HCT116 (cell line): Measurements from ENCODE around the gene TBPL1. TPM values are rescaled to one million over a fixed set of nuclear protein-coding genes. Genes with fewer than 3 reads are reported as not detected.

Experiments used
- ATAC-seq: fragments of 200-7000 bp; cut with Tn5 transposase; 2 replicates; pipeline ENCODE4 v1.9.1; 2020; ENCODE audit warnings: mild to moderate bottlenecking, moderate library complexity
- BruUV-seq: library from RNA; stranded (reverse); fragments of 400-500 nt; replicated peaks from 2 replicates; lab custom pipeline; 2021; lab: Mats Ljungman, UMichigan
- CTCF ChIA-PET: fragments of 300-600 bp; sonication (Branson Sonifier 250); formaldehyde crosslinking; loops from one replicate; lab custom pipeline; 2021; ENCODE audit warnings: antibody characterized with exemption; lab: Charles Lee
- POLR2A ChIA-PET: fragments of 300-600, 350-600 bp; sonication (Branson Sonifier 250); formaldehyde crosslinking; loops from one replicate; lab custom pipeline; 2021; ENCODE audit warnings: antibody characterized with exemption; lab: Charles Lee
- RAD21 ChIA-PET, 2 experiments: fragments of 300-600 bp; sonication (Branson Sonifier 250); formaldehyde crosslinking; loops; one replicate each; lab custom pipeline; 2023; ENCODE audit warnings: low total read pairs in 2 of 2; ENCODE audit not compliant: uncharacterized antibody in 2 of 2, unreplicated experiment in 2 of 2, low non-redundant PET in 1 of 2; lab: Charles Lee
- DNase-seq: peaks from one replicate; pipeline ENCODE4 v3.0.0-alpha.2; 2010; ENCODE audit warnings: low read depth, low spot score
- H2AFZ ChIP-seq: fragments of 200-600 bp; shearing (Covaris generic), sonication (generic); 2 replicates; pipeline ENCODE4 v1.6.1; 2017; ENCODE audit warnings: low read depth, mixed run types, mixed read lengths, antibody characterized with exemption, low read length; ENCODE audit not compliant: poor library complexity, severe bottlenecking
- H3K27ac ChIP-seq: 2 replicates; pipeline ENCODE4 v1.5.1; 2012; ENCODE audit warnings: low read depth, low read length
- H3K27me3 ChIP-seq: fragments of 200-600 bp; sonication (generic); 2 replicates; pipeline ENCODE4 v1.6.1; 2016; ENCODE audit warnings: mixed run types, low read length, mixed read lengths; ENCODE audit not compliant: insufficient read depth
- H3K36me3 ChIP-seq, 2 experiments: fragments of 200-500 bp in 1 of 2; fragments of 200-600 bp in 1 of 2; sonication (Bioruptor generic) in 1 of 2; sonication (generic) in 1 of 2; 2 replicates each; pipeline versions ENCODE4 v1.5.1 to v1.6.1; 2014 to 2016; ENCODE audit warnings: low read length in 2 of 2, inconsistent platforms in 1 of 2, mixed read lengths in 1 of 2, mixed run types in 1 of 2; ENCODE audit not compliant: insufficient read depth in 2 of 2, control insufficient read depth in 1 of 2
- H3K4me1 ChIP-seq, 2 experiments: fragments of 200-600 bp in 1 of 2; sonication (generic) in 1 of 2; 2 replicates each; pipeline versions ENCODE4 v1.5.1 to v1.6.1; 2012 to 2017; ENCODE audit warnings: low read length in 2 of 2, inconsistent platforms in 1 of 2, mild to moderate bottlenecking in 1 of 2, mixed read lengths in 1 of 2, mixed run types in 1 of 2, moderate library complexity in 1 of 2; ENCODE audit not compliant: insufficient read depth in 2 of 2, control insufficient read depth in 1 of 2
- H3K4me2 ChIP-seq: fragments of 200-600 bp; sonication (generic); 2 replicates; pipeline ENCODE4 v1.6.1; 2017; ENCODE audit warnings: mixed run types, low read length, mixed read lengths
- H3K4me3 ChIP-seq, 2 experiments: fragments of 200-600 bp in 1 of 2; sonication (generic) in 1 of 2; replicated peaks in 1 of 2; 2 replicates each; pipeline ENCODE4 v1.5.1; 2011 to 2016; ENCODE audit warnings: low read length in 2 of 2, control low read depth in 1 of 2, low read depth in 1 of 2, mild to moderate bottlenecking in 1 of 2, mixed read lengths in 1 of 2, mixed run types in 1 of 2
- H3K79me2 ChIP-seq: fragments of 200-600 bp; sonication (generic); 2 replicates; pipeline ENCODE4 v1.6.1; 2017; ENCODE audit warnings: mild to moderate bottlenecking, mixed run types, low read length, moderate library complexity, mixed read lengths; ENCODE audit not compliant: insufficient read depth
- H3K9ac ChIP-seq: fragments of 200-600 bp; sonication (generic); 2 replicates; pipeline ENCODE4 v1.6.1; 2016; ENCODE audit warnings: low read length, mixed read lengths
- H3K9me2 ChIP-seq: fragments of 200-600 bp; sonication (generic), shearing (Covaris generic); 2 replicates; pipeline ENCODE4 v1.6.1; 2017; ENCODE audit warnings: mixed run types, mild to moderate bottlenecking, moderate library complexity; ENCODE audit not compliant: insufficient read depth
- H3K9me3 ChIP-seq, 2 experiments: fragments of 200-500 bp in 1 of 2; fragments of 200-600 bp in 1 of 2; sonication (Bioruptor generic) in 1 of 2; sonication (generic) in 1 of 2; 2 replicates each; pipeline ENCODE4 v1.6.1; 2014 to 2017; ENCODE audit warnings: low read length in 2 of 2, mixed read lengths in 2 of 2, inconsistent platforms in 1 of 2, low read depth in 1 of 2, mild to moderate bottlenecking in 1 of 2, mixed run types in 1 of 2, moderate library complexity in 1 of 2; ENCODE audit not compliant: control insufficient read depth in 1 of 2, insufficient read depth in 1 of 2
- H4K20me1 ChIP-seq: fragments of 200-600 bp; sonication (generic), shearing (Covaris generic); 2 replicates; pipeline ENCODE4 v1.6.1; 2017; ENCODE audit warnings: mixed run types, mild to moderate bottlenecking, moderate library complexity; ENCODE audit not compliant: insufficient read depth
- ATF3 ChIP-seq: IDR thresholded peaks from 2 replicates; pipeline ENCODE4 v1.6.1; 2012
- CBX3 ChIP-seq: IDR thresholded peaks from 2 replicates; pipeline ENCODE4 v1.6.1; 2012; ENCODE audit warnings: low read depth
- CTCF ChIP-seq, 3 experiments: fragments of 200-600 bp in 1 of 3; sonication (generic) in 1 of 3; IDR thresholded peaks in 2 of 3; conservative IDR thresholded peaks in 1 of 3; 2 replicates each; pipeline ENCODE4 v1.5.1; 2012 to 2017; ENCODE audit warnings: low read depth in 2 of 3, low read length in 2 of 3, antibody characterized with exemption in 1 of 3, borderline replicate concordance in 1 of 3, control low read depth in 1 of 3, mild to moderate bottlenecking in 1 of 3, mixed read lengths in 1 of 3, mixed run types in 1 of 3, moderate library complexity in 1 of 3; ENCODE audit not compliant: insufficient read depth in 1 of 3
- JUND ChIP-seq: IDR thresholded peaks from 2 replicates; pipeline ENCODE4 v1.6.1; 2012
- POLR2AphosphoS5 ChIP-seq: IDR thresholded peaks from 2 replicates; pipeline ENCODE4 v1.6.1; 2011; ENCODE audit warnings: mild to moderate bottlenecking, low read depth, low read length, moderate library complexity
- RAD21 ChIP-seq: IDR thresholded peaks from 2 replicates; pipeline ENCODE4 v1.6.1; 2012; ENCODE audit warnings: low read depth, mild to moderate bottlenecking
- SP1 ChIP-seq: IDR thresholded peaks from 2 replicates; pipeline ENCODE4 v1.6.1; 2012; ENCODE audit warnings: low read depth
- ZNF274 ChIP-seq: fragments of 200-500 bp; sonication (Bioruptor generic); IDR thresholded peaks from 2 replicates; pipeline ENCODE4 v1.6.1; 2014; ENCODE audit warnings: mild to moderate bottlenecking, low read depth, low read length, inconsistent platforms
- intact Hi-C: fragments of 100-400 bp; cut with micrococcal nuclease; formaldehyde crosslinking; loops from 2 replicates; pipeline ENCODE4 v1.10.0; 2022
- total RNA-seq: library from RNA; stranded (reverse); gene quantifications from one replicate; pipeline ENCODE4 v1.2.1, GENCODE V29; 2021; ENCODE audit not compliant: unreplicated experiment

The TBPL1 gene
- total RNA-seq, 1 experiment from 2014 or later, result 34.9 TPM

- no peak overlapping the region for H3K4me3 ChIP-seq
- no peak overlapping the region for H3K9ac ChIP-seq
- H2AFZ ChIP-seq, result no peak overlapping the region
- RAD21 ChIA-PET, result interaction anchor here in 1 of 2 experiments (0.9 kb wide), 1 partner anchor 17 kb away, joined by 3 read pairs; no protein-coding TSS in a partner anchor
- no peaks in the 10 kb centered on the region for H3K27me3 ChIP-seq
- DNase-seq (no peak), ATAC-seq (no peak)
- POLR2A ChIA-PET, result no interaction called here
- H3K79me2 ChIP-seq, result no peaks in the 10 kb centered on the region
- H3K9me2 ChIP-seq, result no peaks in the 10 kb centered on the region; the same call in 1 of the 2 replicates
- CTCF ChIA-PET, result interaction anchor here (1.5 kb wide), 1 partner anchor 337 kb away, joined by 5 read pairs; no protein-coding TSS in a partner anchor
- H3K4me2 ChIP-seq, result no peak overlapping the region
- H3K36me3 ChIP-seq, result no peaks in the 10 kb centered on the region
- H3K27ac ChIP-seq, result no peak overlapping the region
- H3K4me1 ChIP-seq, result no peaks in the 10 kb centered on the region
- intact Hi-C loops, result no loop called here
- H4K20me1 ChIP-seq, result no peaks in the 10 kb centered on the region
- H3K9me3 ChIP-seq, result no peaks in the 10 kb centered on the region
- no peak for TF ChIP-seq POLR2AphosphoS5
- TF ChIP-seq JUND, result no peak
- no peak for TF ChIP-seq SP1
- BruUV-seq, result no TSS peak
These were observed 47.0 kb upstream of the TBPL1 start for GRCh38 chr6:133906050-133906449.

- RAD21 ChIA-PET, result interaction anchor here (0.5 to 2.9 kb wide), 5 partner anchors 79 to 348 kb away, joined by 4 to 30 read pairs (median 10); no protein-coding TSS in a partner anchor
- intact Hi-C loops, result loop anchor here (1.0 to 10.0 kb wide), 6 partner anchors 78 to 1086 kb away; no protein-coding TSS in a partner anchor
- peak overlapping the region; percentile 94 for H2AFZ ChIP-seq
These were observed 36.3 kb upstream of the TBPL1 start for GRCh38 chr6:133916650-133917151.

More at GRCh38 chr6:133916650-133917151, 36.3 kb upstream of the TBPL1 start:
- H3K36me3 ChIP-seq, result no peaks in the 10 kb centered on the region
- peak overlapping the region; percentile 41; the same call in 1 of the 2 replicates for H3K27ac ChIP-seq
- BruUV-seq, result no TSS peak
- peak overlapping the region; percentile 17; the same call in 1 of the 2 replicates for H3K9ac ChIP-seq
- H3K79me2 ChIP-seq, result no peaks in the 10 kb centered on the region
- no peaks in the 10 kb centered on the region for H3K9me3 ChIP-seq
- ChIA-PET CTCF (interaction anchor here (0.6 to 5.9 kb wide), 36 partner anchors 9 to 1093 kb away, joined by 3 to 193 read pairs (median 5); no protein-coding TSS in a partner anchor), POLR2A (interaction anchor here (0.5 to 2.4 kb wide), 4 partner anchors 79 to 347 kb away, joined by 3 to 16 read pairs (median 4); no protein-coding TSS in a partner anchor)
- TF ChIP-seq ATF3 (no peak), SP1 (no peak), CBX3 (peak; percentile 57; the same call in 1 of the 2 replicates), ZNF274 (no peak), CTCF (IDR thresholded peaks at IDR 0.05 in 2 of 3, conservative IDR thresholded peaks at IDR 0.05 in 1 of 3; ENCODE audit: borderline replicate concordance in 1 of 3, insufficient read depth in 1 of 3, low read depth in 2 of 3, low read length in 2 of 3) (peak; percentile 94 to 96 (median 96)), RAD21 (peak; percentile 97)
- H3K4me2 ChIP-seq, result peak overlapping the region; percentile 67
- no peaks in the 10 kb centered on the region for H4K20me1 ChIP-seq
- peaks cover 8 to 12% of the 10 kb centered on the region in 2 experiments for H3K4me1 ChIP-seq
- H3K9me2 ChIP-seq, result no peaks in the 10 kb centered on the region
- peak; percentile 85 for DNase-seq
- peak; percentile 89 for ATAC-seq
- no peaks in the 10 kb centered on the region for H3K27me3 ChIP-seq
- peak overlapping the region in 1 of 2 experiments; percentile 31; a peak in 1 of 4 replicates for H3K4me3 ChIP-seq
